ENCODE measurements around the gene MT1G. TPM values are rescaled to one million over a fixed set of nuclear protein-coding genes. Genes with fewer than 3 reads are reported as not detected.

Gene MT1G
- total RNA-seq, 1 experiment from 2014 or later = 23.4 TPM

DNA sequence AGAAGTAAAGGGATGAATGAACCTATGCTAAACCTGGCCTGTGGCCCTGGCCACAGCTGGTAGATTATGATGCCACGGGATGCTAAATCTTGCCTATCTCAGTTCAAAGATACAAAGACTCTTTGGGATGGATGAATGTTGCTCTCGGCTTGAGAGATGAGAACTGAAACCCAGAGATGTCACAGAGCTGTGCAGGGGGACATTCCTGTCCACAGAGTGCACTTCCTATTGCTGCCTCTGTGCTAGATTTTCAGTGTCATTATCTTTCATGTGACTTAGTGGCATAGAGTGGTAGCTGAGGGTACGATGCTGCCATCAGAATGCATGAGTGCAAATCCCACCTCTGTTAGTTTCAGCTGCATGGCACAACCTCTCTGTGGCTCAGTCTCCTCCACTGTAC is 37.7 kb downstream of the MT1G start:
- no peak overlapping the region for H3K4me2 ChIP-seq (ENCODE audit: insufficient read depth, insufficient read length, low read length)
- Mint-ChIP-seq H3K4me3 (no peak overlapping the region), H3K27ac (no peak overlapping the region), H3K9me3 (peaks cover 0 to 12% of the 10 kb centered on the region in 2 experiments; a peak in 2 of 5 replicates), H3K36me3 (ENCODE audit: insufficient read depth in 1 of 3, low read depth in 3 of 3) (no peaks in the 10 kb centered on the region), H3K4me1 (peaks cover 25 to 33% of the 10 kb centered on the region in 2 experiments), H3K27me3 (ENCODE audit: low read depth) (peaks cover 98% of the 10 kb centered on the region)
- H4K91ac ChIP-seq (ENCODE audit: insufficient read length, low read depth, low read length) = no peak overlapping the region
- H2BK120ac ChIP-seq (ENCODE audit: low read depth, low read length, poor library complexity, severe bottlenecking) = no peak overlapping the region
- no peak overlapping the region for H3K56ac ChIP-seq (ENCODE audit: insufficient read length, low read depth, low read length)
- no peak overlapping the region for H4K8ac ChIP-seq (replicated peaks; ENCODE audit: insufficient read length, low read depth, low read length)
- TF ChIP-seq, protein P1, sequence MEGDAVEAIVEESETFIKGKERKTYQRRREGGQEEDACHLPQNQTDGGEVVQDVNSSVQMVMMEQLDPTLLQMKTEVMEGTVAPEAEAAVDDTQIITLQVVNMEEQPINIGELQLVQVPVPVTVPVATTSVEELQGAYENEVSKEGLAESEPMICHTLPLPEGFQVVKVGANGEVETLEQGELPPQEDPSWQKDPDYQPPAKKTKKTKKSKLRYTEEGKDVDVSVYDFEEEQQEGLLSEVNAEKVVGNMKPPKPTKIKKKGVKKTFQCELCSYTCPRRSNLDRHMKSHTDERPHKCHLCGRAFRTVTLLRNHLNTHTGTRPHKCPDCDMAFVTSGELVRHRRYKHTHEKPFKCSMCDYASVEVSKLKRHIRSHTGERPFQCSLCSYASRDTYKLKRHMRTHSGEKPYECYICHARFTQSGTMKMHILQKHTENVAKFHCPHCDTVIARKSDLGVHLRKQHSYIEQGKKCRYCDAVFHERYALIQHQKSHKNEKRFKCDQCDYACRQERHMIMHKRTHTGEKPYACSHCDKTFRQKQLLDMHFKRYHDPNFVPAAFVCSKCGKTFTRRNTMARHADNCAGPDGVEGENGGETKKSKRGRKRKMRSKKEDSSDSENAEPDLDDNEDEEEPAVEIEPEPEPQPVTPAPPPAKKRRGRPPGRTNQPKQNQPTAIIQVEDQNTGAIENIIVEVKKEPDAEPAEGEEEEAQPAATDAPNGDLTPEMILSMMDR (conservative IDR thresholded peaks at IDR 0.05) = no peak
- H3K18ac ChIP-seq (ENCODE audit: insufficient read length, low read depth, low read length) = no peak overlapping the region
- H3K4ac ChIP-seq (ENCODE audit: low read depth, low read length) = no peak overlapping the region
- H3K27ac ChIP-seq (ENCODE audit: insufficient read length, low read depth, low read length) = no peak overlapping the region
- no peak overlapping the region for H2BK5ac ChIP-seq (ENCODE audit: insufficient read length, low read length)
- H3K23ac ChIP-seq (ENCODE audit: insufficient read length, low read depth, low read length) = no peak overlapping the region
- no peak for DNase-seq
- H2BK12ac ChIP-seq (ENCODE audit: insufficient read length, low read depth, low read length) = no peak overlapping the region
- no peak overlapping the region for H3K9ac ChIP-seq (ENCODE audit: extremely low read depth, insufficient read length, low read length)
- no peak overlapping the region for H2AFZ ChIP-seq (ENCODE audit: low read length)
- no peak overlapping the region for H2AK5ac ChIP-seq (ENCODE audit: insufficient read length, low read length)
- no peaks in the 10 kb centered on the region for H4K20me1 ChIP-seq (ENCODE audit: control insufficient read depth, insufficient read depth, insufficient read length)
- H3K79me1 ChIP-seq (ENCODE audit: insufficient read depth, low read depth, low read length, poor library complexity, severe bottlenecking) = no peaks in the 10 kb centered on the region
- no peak overlapping the region for H3K14ac ChIP-seq (ENCODE audit: insufficient read depth, low read length)
- peaks cover 13% of the 10 kb centered on the region for H3K23me2 ChIP-seq (ENCODE audit: insufficient read length, low read depth, low read length, poor library complexity, severe bottlenecking)
- H2BK15ac ChIP-seq (ENCODE audit: low read depth, low read length) = no peak overlapping the region
- WGBS (ENCODE audit: extremely low coverage, insufficient read length, low lambda C conversion rate) = no CpG with 5 or more reads among the region's 3 CpGs
- H3K79me2 ChIP-seq (ENCODE audit: insufficient read depth, low read length) = no peaks in the 10 kb centered on the region
- H3K4me1 ChIP-seq (ENCODE audit: insufficient read depth, low read length) = no peaks in the 10 kb centered on the region; the same call in 1 of the 2 replicates
- H3T11ph ChIP-seq (ENCODE audit: low read length) = no peak overlapping the region
- H3K27me3 ChIP-seq (ENCODE audit: insufficient read depth, low read length) = peaks cover 87% of the 10 kb centered on the region
- no peaks in the 10 kb centered on the region for H3K9me3 ChIP-seq (ENCODE audit: control insufficient read depth, low read depth, low read length)
- no peak overlapping the region for H2BK20ac ChIP-seq (ENCODE audit: low read depth, low read length, poor library complexity, severe bottlenecking)
- no peak overlapping the region for H4K5ac ChIP-seq (ENCODE audit: insufficient read length, low read depth, low read length)

Data from H9 (cell line).